ENCODE data around the gene ETNK2. TPM values are rescaled to one million over a fixed set of nuclear protein-coding genes. Genes with fewer than 3 reads are reported as not detected.

Gene ETNK2
- total and polyA plus RNA-seq, 2 of the 8 experiments (the other 6 are each of a cell fraction or from before 2014, with no cell fraction given): 20.1 to 26.7 TPM

GRCh38 chr1:204102739-204103430 is 49.0 kb downstream of the ETNK2 start:
- 85% methylated on average over 3 of the region's 3 CpGs; no CpG with 5 or more reads in 1 of the 2 experiments for WGBS, 2 experiments (ENCODE audit: extremely low coverage in 1 of 2, insufficient coverage in 1 of 2, insufficient read length in 1 of 2, insufficient replicate concordance in 2 of 2, low coverage in 1 of 2, low lambda C conversion rate in 2 of 2, missing lambda C conversion rate in 1 of 2)
- peaks cover 40% of the 10 kb centered on the region for H3K79me1 ChIP-seq (ENCODE audit: low read depth, low read length)
- H3K36me3 ChIP-seq (ENCODE audit: control insufficient read depth in 2 of 4, insufficient read depth in 4 of 4, low read length in 3 of 4): no peaks in the 10 kb centered on the region
- no peak overlapping the region for H4K5ac ChIP-seq (ENCODE audit: insufficient read length, low read depth, low read length)
- H2BK15ac ChIP-seq (ENCODE audit: low read length): no peak overlapping the region; the same call in 1 of the 2 replicates
- peak overlapping the region; percentile 32; the same call in 1 of the 2 replicates for H2BK5ac ChIP-seq (ENCODE audit: low read depth, low read length)
- H3K18ac ChIP-seq (ENCODE audit: extremely low read depth, low read length): no peak overlapping the region
- DNase-seq (ENCODE audit: low read depth in 1 of 2, low spot score in 2 of 2): no peak
- no peak overlapping the region for H3K4me3 ChIP-seq (ENCODE audit: extremely low read depth in 1 of 4, insufficient read depth in 2 of 4, low read depth in 3 of 4, low read length in 4 of 4)
- no peak overlapping the region for H3K14ac ChIP-seq (ENCODE audit: insufficient read length)
- H3K56ac ChIP-seq (replicated peaks; ENCODE audit: insufficient read length, low read depth, low read length): no peak overlapping the region
- no peak overlapping the region for H2BK120ac ChIP-seq (replicated peaks; ENCODE audit: low read depth, low read length)
- H3K4me1 ChIP-seq (replicated peaks in 1 of 4; ENCODE audit: control insufficient read depth in 3 of 4, insufficient read depth in 4 of 4, low read length in 3 of 4): peaks cover 26 to 54% (median 32%) of the 10 kb centered on the region in 4 experiments
- no peaks in the 10 kb centered on the region for H3K23me2 ChIP-seq (ENCODE audit: low read depth, low read length)
- no peak overlapping the region for H2AFZ ChIP-seq (ENCODE audit: low read length)
- ChIA-PET POLR2A (ENCODE audit: partially characterized antibody) (interaction anchor here (1.6 to 2.8 kb wide), 2 partner anchors 8 to 24 kb away, joined by 3 to 12 read pairs; no protein-coding TSS in a partner anchor), CTCF (ENCODE audit: partially characterized antibody) (interaction anchor here (1.1 to 1.9 kb wide), 6 partner anchors 9 to 230 kb away, joined by 3 to 9 read pairs (median 4); no protein-coding TSS in a partner anchor)
- no peak overlapping the region for H3K9ac ChIP-seq (replicated peaks in 1 of 4; ENCODE audit: extremely low read depth in 1 of 4, low read depth in 3 of 4, low read length in 3 of 4)
- peak overlapping the region; percentile 63; the same call in 1 of the 2 replicates for H2BK20ac ChIP-seq (ENCODE audit: low read length)
- peaks cover 42 to 47% of the 10 kb centered on the region in 2 experiments for H4K20me1 ChIP-seq (replicated peaks in 1 of 2; ENCODE audit: control insufficient read depth in 1 of 2, insufficient read depth in 2 of 2, low read length in 2 of 2)
- no peak overlapping the region for H2AK5ac ChIP-seq (ENCODE audit: low read depth, low read length)
- H3K79me2 ChIP-seq (ENCODE audit: control insufficient read depth in 1 of 2, insufficient read depth in 2 of 2, low read length in 2 of 2): peaks cover 37 to 99% of the 10 kb centered on the region in 2 experiments
- H3K27me3 ChIP-seq (replicated peaks in 1 of 4; ENCODE audit: control insufficient read depth in 3 of 4, extremely low read depth in 1 of 4, insufficient read depth in 3 of 4, low read length in 3 of 4): no peaks in the 10 kb centered on the region
- H3K9me3 ChIP-seq (ENCODE audit: insufficient read depth in 2 of 2, low read depth in 1 of 2, low read length in 1 of 2): no peaks in the 10 kb centered on the region
- H3K4me2 ChIP-seq (ENCODE audit: insufficient read depth in 1 of 2, low read depth in 2 of 2, low read length in 2 of 2): peak overlapping the region in 1 of 2 experiments; percentile 19; a peak in 2 of 4 replicates
- no peak overlapping the region for H3K27ac ChIP-seq (ENCODE audit: low read depth, low read length)
- no peak overlapping the region for H3K23ac ChIP-seq (ENCODE audit: insufficient read length)
- FAIRE-seq: no peak
- H4K91ac ChIP-seq (replicated peaks; ENCODE audit: insufficient read length, low read length): no peak overlapping the region
- no peak overlapping the region for H4K8ac ChIP-seq (ENCODE audit: extremely low read depth, insufficient read depth, low read length)
- H3K4ac ChIP-seq (replicated peaks; ENCODE audit: insufficient read length, low read depth, low read length): no peak overlapping the region
- 0 out of 2 replicates have a peak overlapping the region, but pooled peaks have one; percentile 1 for H2BK12ac ChIP-seq (ENCODE audit: low read depth, low read length)
- TF ChIP-seq RAD21 (IDR thresholded peaks at IDR 0.05 in 1 of 2, conservative IDR thresholded peaks at IDR 0.05 in 1 of 2; ENCODE audit: low read depth in 2 of 2, low read length in 2 of 2) (no peak), RNF2 (IDR thresholded peaks at IDR 0.05; ENCODE audit: borderline replicate concordance, low read depth, low read length, missing control alignments, poor library complexity, severe bottlenecking) (no peak), KDM5A (IDR thresholded peaks at IDR 0.05; ENCODE audit: low read length) (no peak), CEBPB (IDR thresholded peaks at IDR 0.05; ENCODE audit: low read depth, low read length) (no peak), SIN3A (conservative IDR thresholded peaks at IDR 0.05 in 1 of 2, IDR thresholded peaks at IDR 0.05 in 1 of 2; ENCODE audit: low read depth in 1 of 2, low read length in 2 of 2) (no peak), SIRT6 (IDR thresholded peaks at IDR 0.05; ENCODE audit: low read length) (no peak), RFX5 (IDR thresholded peaks at IDR 0.05; ENCODE audit: borderline replicate concordance, low read depth, low read length) (no peak), EP300 (IDR thresholded peaks at IDR 0.05; ENCODE audit: borderline replicate concordance in 1 of 2, low read depth in 2 of 2, low read length in 2 of 2) (no peak), KDM1A (IDR thresholded peaks at IDR 0.05; ENCODE audit: borderline replicate concordance, low read length) (no peak), TCF12 (IDR thresholded peaks at IDR 0.05; ENCODE audit: low read depth, low read length) (no peak), SP1 (IDR thresholded peaks at IDR 0.05; ENCODE audit: low read depth, low read length) (no peak), BRCA1 (IDR thresholded peaks at IDR 0.05; ENCODE audit: low read depth, low read length) (no peak)
